ENCODE results near the gene CEACAM16.
"Not testable (repeated sequence)": the region's sequence is repeated elsewhere in the genome, so short reads cannot be mapped to it uniquely, and the experiment has no call there.

The CEACAM16 gene

DNA sequence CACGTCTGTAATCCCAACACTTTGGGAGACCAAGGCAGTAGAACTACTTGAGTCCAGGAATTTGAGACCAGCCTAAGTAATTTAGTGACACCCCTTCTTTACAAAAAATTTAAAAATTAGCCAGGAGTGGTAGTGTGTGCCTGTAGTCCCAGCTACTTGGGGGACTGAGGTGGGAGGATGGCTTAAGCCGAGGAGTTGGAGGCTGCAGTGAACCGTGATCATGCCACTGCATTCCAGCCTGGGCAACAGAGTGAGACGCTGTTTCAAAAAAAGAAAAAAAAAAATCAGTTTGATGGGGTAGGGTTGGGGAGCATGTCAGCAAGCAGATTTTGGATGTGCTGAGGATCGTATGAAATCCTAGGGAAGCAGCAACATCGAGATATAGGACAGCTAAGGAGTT lies 23.4 kb upstream of the CEACAM16 start:
- DNase-seq (ENCODE audit: low read depth in 2 of 3, low spot score in 2 of 3) = no peak

DNA sequence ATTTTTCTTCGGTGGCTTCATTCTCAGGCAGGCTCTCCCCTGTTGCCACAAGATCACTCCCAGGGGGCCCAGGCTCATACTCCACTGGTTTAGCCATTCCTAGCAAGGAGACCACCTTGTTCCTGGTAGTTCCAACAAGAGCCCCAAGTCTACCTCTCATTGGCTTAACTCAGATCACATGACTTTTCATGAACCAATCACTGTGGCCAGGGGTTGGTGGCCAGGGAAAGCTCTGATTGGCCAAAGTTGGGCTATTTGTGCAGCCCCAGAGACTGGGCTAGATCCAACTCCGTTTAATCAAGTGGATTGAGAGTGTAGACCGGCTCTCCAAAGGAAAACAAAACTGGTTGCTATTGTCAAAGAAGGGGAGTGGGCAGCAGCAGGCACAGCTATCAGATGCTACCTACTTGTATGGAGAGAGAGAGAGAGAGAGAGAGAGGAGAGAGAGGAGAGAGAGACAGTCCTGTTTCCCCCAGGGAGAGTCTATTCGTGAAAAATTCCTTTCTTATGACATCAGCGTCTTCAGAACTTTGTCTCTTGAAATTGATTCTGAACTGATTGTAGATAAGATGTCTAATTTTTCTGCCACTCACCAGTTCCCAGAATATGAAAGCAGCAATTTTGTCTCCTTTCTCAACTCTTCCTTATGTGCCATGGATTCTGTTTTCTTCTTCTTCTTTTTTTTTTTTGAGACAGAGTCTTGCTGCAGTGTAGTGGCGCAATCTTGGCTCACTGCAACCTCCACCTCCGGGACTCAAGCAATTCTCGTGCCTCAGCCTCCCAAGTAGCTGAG lies 21.7 kb upstream of the CEACAM16 start:
- DNase-seq (ENCODE audit: low read depth in 2 of 3, low spot score in 2 of 3) = no peak

DNA sequence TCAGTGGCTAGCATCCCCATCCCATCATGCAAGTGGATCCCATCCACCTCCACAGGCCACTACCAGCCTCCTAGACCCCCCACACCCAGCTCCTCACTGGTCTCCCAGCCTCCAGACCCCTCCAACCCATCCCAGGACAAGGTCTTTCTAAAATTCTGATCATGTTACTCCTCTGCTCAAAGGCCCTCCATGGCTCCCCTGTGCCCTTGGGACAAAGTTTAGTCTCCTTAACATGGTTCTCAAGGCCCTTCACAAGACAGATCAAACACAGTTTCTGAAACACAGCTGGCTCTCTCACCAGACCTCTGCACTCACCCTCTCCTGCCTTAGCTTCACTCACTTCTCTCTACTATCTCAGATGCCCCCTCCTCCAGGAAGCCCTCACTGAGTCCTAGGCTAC lies 18.4 kb upstream of the CEACAM16 start:
- DNase-seq (ENCODE audit: low read depth in 2 of 3, low spot score in 2 of 3) = no peak

DNA sequence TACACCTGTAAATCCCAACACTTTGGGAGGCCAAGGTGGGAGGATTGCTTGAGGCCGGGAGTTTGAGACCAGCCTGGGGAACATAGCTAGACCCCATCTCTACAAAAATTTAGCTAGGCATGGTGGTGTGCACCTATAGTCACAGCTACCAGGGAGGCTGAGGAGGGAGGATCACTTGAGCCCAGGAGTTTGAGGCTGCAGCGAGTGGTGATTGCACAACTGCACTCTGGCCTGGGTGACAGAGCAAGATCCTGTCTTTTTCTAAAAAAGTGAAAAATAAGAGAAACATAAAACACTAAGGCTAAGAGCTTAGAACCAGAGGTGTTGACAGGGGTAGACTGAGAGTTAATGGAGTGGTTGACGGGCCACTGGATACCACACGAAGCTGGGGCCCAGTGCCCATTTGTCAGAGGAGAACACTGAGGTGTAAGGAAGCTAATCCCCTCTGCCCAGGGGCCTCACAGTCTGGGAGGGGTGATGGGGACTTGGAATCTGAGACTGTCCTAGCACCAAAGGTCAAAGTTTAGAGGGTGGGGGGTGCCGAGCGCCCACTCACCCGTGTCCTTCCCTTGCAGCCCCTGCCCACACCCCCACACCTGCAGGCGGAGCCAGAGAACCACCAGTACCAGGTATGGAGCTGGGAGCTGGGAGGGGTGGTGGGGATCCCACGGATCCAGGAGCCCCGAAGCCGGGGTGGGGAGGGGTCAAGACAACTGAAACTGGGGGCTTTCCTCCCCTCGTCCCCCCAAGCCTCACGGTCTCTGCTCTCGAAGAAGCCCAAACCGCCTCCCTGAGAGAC lies 16.8 kb upstream of the CEACAM16 start:
- no peak for DNase-seq (ENCODE audit: low read depth in 2 of 3, low spot score in 2 of 3)

GRCh38 chr19:44682807-44683206 lies 16.1 kb upstream of the CEACAM16 start:
- DNase-seq (ENCODE audit: low read depth in 2 of 3, low spot score in 2 of 3) = no peak

DNA sequence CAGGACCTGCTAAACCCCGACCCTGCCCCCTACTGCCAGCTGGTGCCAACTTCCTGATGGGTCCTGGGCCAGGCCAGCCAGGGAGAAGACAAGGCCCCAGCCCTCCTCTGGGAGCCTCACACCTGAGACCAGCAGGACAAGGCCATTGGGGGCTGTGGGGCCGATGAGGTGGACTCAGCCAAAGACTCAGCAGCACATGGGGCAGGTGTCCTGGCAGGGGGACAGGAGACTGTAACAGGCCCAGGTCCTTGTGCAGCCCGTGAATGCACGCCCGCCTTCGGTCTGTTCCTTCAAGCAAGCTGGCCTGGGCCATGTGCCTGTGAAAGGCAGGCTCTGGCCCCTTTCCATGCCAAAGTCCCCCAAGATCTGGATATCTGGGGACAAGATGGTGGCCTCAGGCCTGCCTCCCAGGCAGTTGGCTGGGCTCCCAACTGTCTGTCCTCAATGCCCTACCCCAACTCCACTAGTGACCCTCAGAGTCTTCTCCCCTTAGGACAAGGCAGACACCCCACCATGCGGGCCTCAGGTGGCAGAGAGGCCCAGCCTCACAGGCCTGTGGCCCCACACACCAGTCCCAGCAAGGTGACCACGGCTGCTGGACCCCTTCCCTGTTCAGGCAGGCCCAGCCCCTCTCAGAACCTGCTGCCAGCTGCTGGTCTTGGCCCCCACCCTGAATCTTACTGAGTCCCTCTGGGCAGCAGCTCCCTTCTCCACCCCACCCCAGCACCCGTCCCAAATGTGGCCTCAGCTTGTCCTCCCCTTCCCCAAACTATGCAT lies 15.3 kb upstream of the CEACAM16 start:
- DNase-seq (ENCODE audit: low read depth in 2 of 3, low spot score in 2 of 3) = no peak

GRCh38 chr19:44684396-44684795 lies 14.6 kb upstream of the CEACAM16 start:
- DNase-seq (ENCODE audit: low read depth in 2 of 3, low spot score in 2 of 3) = not testable (repeated sequence)

DNA sequence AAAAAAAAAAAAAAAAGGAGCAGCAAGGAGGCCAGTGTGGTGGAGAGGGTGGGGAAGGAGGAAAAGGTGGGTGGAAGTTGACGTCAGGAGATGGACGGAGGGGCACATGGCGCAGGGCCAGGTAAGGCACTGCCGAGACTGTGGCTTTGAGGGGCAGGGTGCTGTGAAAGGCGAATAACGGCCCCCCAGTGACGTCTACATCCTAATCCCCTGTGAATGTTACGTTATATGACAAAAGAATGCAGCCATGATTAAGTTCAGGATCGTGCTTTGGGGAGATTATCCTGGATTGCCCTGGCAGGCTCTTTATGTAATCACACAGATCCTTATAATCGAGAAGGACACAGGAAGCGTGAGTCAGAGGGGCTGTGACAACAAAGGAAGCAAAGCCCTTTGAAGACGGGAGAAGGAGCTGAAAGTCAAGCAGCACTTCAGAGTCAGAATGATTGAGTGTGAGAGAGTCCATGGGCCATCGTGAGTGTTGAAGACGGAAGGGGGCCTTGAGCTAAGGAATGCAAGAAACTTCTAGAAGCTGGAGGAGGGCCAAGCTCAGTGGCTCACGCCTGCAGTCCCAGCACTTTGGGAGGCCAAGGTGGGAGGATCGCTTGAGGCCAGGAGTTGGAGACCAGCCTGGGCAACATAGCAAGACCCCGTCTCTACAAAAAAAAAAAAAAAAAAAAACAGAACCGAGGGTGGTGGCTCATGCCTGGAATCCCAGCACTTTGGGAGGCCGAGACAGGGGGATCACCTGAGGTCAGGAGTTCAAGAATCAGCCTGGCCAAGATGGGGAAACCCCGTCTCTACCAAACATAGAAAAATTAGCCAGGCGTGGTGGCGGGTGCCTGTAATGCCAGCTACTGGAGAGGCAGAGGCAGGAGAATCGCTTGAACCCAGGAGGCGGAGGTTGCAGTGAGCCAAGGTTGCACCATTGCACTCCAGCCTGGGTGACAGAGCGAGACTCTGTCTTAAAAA lies 13.8 kb upstream of the CEACAM16 start:
- no peak for DNase-seq (ENCODE audit: low read depth in 2 of 3, low spot score in 2 of 3)

GRCh38 chr19:44685877-44686276 lies 13.1 kb upstream of the CEACAM16 start:
- DNase-seq (ENCODE audit: low read depth in 2 of 3, low spot score in 2 of 3) = no peak

GRCh38 chr19:44686896-44687295 lies 12.1 kb upstream of the CEACAM16 start:
- DNase-seq (ENCODE audit: low read depth in 2 of 3, low spot score in 2 of 3) = no peak

- no peak for DNase-seq (ENCODE audit: low read depth in 2 of 3, low spot score in 2 of 3)
Observed at GRCh38 chr19:44687888-44688287, 11.1 kb upstream of the CEACAM16 start.

- DNase-seq (ENCODE audit: low read depth in 2 of 3, low spot score in 2 of 3) = peak; percentile 25 to 83 (median 81)
Observed at GRCh38 chr19:44689290-44690130, 9.4 kb upstream of the CEACAM16 start.

DNA sequence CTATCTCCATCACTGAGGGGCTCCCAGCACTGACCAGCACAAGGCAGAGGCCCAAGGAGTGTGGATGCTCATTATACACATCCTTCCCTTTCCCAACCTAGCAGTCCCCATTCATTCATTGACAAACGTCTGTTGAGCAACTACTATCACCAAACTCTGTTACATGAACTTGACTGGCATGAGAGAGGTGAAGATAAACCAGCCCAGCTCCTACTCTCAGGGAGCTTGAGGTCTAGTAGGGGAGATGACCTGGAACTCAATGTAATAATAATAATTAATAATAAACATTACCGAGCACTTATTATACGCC lies 8.9 kb upstream of the CEACAM16 start:
- DNase-seq (ENCODE audit: low read depth in 2 of 3, low spot score in 2 of 3) = no peak

DNA sequence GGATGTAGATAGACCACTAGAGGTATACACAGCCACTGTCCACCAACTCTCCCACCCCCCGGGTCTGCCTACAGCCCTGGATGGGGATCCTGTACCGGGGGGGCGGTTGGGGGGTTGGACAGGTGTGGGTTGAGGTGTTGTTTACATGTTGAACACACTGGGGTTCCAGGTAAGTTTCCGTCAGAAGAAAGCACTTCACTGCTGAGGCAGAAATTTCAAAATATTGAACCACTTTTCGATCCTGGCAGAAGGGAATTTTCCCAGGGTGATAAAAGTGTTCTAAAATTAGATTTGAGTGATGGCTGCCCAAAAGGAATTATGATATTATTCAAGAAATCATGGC lies 6.6 kb upstream of the CEACAM16 start:
- no peak for DNase-seq (ENCODE audit: low read depth in 2 of 3, low spot score in 2 of 3)

GRCh38 chr19:44694184-44694579 lies 4.8 kb upstream of the CEACAM16 start:
- no peak for DNase-seq (ENCODE audit: low read depth in 2 of 3, low spot score in 2 of 3)

- no peak for DNase-seq (ENCODE audit: low read depth in 2 of 3, low spot score in 2 of 3)
Observed at GRCh38 chr19:44696939-44697669, 1.8 kb upstream of the CEACAM16 start.

- DNase-seq (ENCODE audit: low read depth in 2 of 3, low spot score in 2 of 3) = no peak
Observed at GRCh38 chr19:44697670-44698034, 1.3 kb upstream of the CEACAM16 start.

DNA sequence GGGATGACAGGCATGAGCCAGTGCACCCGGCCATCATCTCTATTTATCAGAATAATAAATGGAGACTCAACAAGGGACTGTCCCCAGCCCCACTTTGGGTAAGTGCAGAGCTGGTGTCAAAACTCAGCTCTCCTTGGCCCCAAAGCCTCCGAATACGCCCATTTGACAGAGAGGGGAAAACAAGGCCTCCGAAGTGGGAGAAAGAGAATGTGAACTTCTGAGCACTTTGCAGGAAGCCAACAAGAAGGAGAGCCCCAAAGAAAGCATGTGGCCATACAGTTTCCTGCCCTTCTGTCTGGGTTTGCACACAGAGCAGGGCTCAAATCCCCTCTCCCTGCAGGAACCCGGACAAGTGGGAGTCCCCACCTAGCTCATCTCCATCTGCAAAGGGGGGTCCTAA lies 1.6 kb downstream of the CEACAM16 start:
- no peak for DNase-seq (ENCODE audit: low read depth in 2 of 3, low spot score in 2 of 3)

- no peak for DNase-seq (ENCODE audit: low read depth in 2 of 3, low spot score in 2 of 3)
Observed at GRCh38 chr19:44701228-44701627, 2.3 kb downstream of the CEACAM16 start.
